Stimulated activated CD4-positive, alpha-beta T cell treated with anti-CD3 and anti-CD28 coated beads, Interleukin-1b, Interleukin-23, amount 100 ng/mL, for 4 hours (primary cell): ENCODE data around the gene IBSP.

Experiments
- DNase-seq, 2 donors: peaks; one replicate each; pipeline ENCODE4 v3.0.0-alpha.2; 2020; ENCODE audit warnings: low read depth in 2 of 2

The IBSP gene

GRCh38 chr4:87799301-87800113, at the start of gene IBSP:
Gene IBSP, plus strand, starts transcription at chr4:87799554. Its CDS starts 2,808 bp downstream, at chr4:87802362.
- DNase-seq: no peak

GRCh38 chr4:87749883-87750282, 49.5 kb upstream of the IBSP start:
- DNase-seq: no peak

- no peak for DNase-seq
Observed at GRCh38 chr4:87758270-87758669, 41.1 kb upstream of the IBSP start.

- no peak for DNase-seq
Observed at GRCh38 chr4:87762311-87762710, 37.0 kb upstream of the IBSP start.

GRCh38 chr4:87781569-87781968, 17.8 kb upstream of the IBSP start:
- DNase-seq: no peak

GRCh38 chr4:87783781-87784180, 15.6 kb upstream of the IBSP start:
- DNase-seq: no peak

GRCh38 chr4:87785731-87786509, 13.4 kb upstream of the IBSP start:
- no peak for DNase-seq

GRCh38 chr4:87802858-87803257, 3.5 kb downstream of the IBSP start:
- DNase-seq: no peak

GRCh38 chr4:87803421-87803820, 4.1 kb downstream of the IBSP start:
- DNase-seq: no peak

- no peak for DNase-seq
Observed at GRCh38 chr4:87804871-87805270, 5.5 kb downstream of the IBSP start.

GRCh38 chr4:87805971-87806370, 6.6 kb downstream of the IBSP start:
- DNase-seq: no peak

- no peak for DNase-seq
Observed at GRCh38 chr4:87806520-87806919, 7.2 kb downstream of the IBSP start.

GRCh38 chr4:87807402-87807801, 8.0 kb downstream of the IBSP start:
- no peak for DNase-seq

GRCh38 chr4:87811977-87812376, 12.6 kb downstream of the IBSP start:
- no peak for DNase-seq

GRCh38 chr4:87819281-87819919, 20.0 kb downstream of the IBSP start:
- no peak for DNase-seq

- no peak for DNase-seq
Observed at GRCh38 chr4:87823200-87823599, 23.8 kb downstream of the IBSP start.

- no peak for DNase-seq
Observed at GRCh38 chr4:87823724-87824123, 24.4 kb downstream of the IBSP start.

- DNase-seq: no peak
Observed at GRCh38 chr4:87824352-87824751, 25.0 kb downstream of the IBSP start.

- DNase-seq: no peak
Observed at GRCh38 chr4:87832669-87833068, 33.3 kb downstream of the IBSP start, which contains the start of gene MEPE. Gene MEPE, plus strand, starts transcription at chr4:87832969. Its CDS starts 1,746 bp downstream, at chr4:87834715.

GRCh38 chr4:87834401-87834800, 35.0 kb downstream of the IBSP start:
- DNase-seq: no peak

- no peak for DNase-seq
Observed at GRCh38 chr4:87835197-87835596, 35.8 kb downstream of the IBSP start.

- no peak for DNase-seq
Observed at GRCh38 chr4:87835743-87836142, 36.4 kb downstream of the IBSP start.
